ENCODE data around the gene ULK3.

DNA sequence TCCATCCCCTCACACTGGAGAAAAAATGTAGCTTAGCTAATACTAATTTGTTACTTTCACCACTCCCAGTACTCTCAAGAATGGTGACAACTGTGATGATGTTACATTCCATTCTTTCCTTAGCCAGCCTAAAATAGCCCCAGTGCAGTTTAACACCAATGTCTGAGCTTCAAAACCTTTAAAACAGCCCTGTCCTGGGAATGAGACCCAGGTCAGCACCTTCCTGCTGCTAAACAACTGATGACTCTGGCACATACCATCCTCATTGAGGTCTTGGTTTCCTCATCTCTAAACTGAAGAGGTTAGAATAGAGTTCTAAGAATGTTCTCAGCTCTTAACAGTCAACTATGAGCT, 26.4 kb upstream of the ULK3 start:
- TF ChIP-seq, protein P1, sequence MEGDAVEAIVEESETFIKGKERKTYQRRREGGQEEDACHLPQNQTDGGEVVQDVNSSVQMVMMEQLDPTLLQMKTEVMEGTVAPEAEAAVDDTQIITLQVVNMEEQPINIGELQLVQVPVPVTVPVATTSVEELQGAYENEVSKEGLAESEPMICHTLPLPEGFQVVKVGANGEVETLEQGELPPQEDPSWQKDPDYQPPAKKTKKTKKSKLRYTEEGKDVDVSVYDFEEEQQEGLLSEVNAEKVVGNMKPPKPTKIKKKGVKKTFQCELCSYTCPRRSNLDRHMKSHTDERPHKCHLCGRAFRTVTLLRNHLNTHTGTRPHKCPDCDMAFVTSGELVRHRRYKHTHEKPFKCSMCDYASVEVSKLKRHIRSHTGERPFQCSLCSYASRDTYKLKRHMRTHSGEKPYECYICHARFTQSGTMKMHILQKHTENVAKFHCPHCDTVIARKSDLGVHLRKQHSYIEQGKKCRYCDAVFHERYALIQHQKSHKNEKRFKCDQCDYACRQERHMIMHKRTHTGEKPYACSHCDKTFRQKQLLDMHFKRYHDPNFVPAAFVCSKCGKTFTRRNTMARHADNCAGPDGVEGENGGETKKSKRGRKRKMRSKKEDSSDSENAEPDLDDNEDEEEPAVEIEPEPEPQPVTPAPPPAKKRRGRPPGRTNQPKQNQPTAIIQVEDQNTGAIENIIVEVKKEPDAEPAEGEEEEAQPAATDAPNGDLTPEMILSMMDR (IDR thresholded peaks at IDR 0.05) = no peak
- TF ChIP-seq POLR2A (IDR thresholded peaks at IDR 0.05) = no peak

All from heart left ventricle (tissue), 13 donors.